K562 (cell line): ENCODE results near the gene TK1. TPM values are rescaled to one million over a fixed set of nuclear protein-coding genes. Genes with fewer than 3 reads are reported as not detected.

Source experiments
- ETV1 ChIP-seq: fragments of 450-650 bp; conservative IDR thresholded peaks from 2 replicates; pipeline ENCODE4 v1.6.1; 2016; ENCODE audit warnings: missing genetic modification characterization, control low read depth, low read depth, missing compliant biosample characterization
- GABPB1 ChIP-seq: sonication (generic); formaldehyde crosslinking; IDR thresholded peaks from 2 replicates; pipeline ENCODE4 v1.8.0; 2022; ENCODE audit warnings: mild to moderate bottlenecking, missing genetic modification reagents
- GATAD2B ChIP-seq: fragments of 450-650 bp; IDR thresholded peaks from 2 replicates; pipeline ENCODE4 v1.6.1; 2017; ENCODE audit warnings: mild to moderate bottlenecking, borderline replicate concordance
- ILF3 ChIP-seq: fragments of 450-650 bp; IDR thresholded peaks from 2 replicates; pipeline ENCODE4 v1.6.1; 2018; ENCODE audit warnings: antibody characterized with exemption, mild to moderate bottlenecking, moderate library complexity, borderline replicate concordance
- L3MBTL2 ChIP-seq: fragments of 450-650 bp; IDR thresholded peaks from 2 replicates; pipeline ENCODE4 v1.6.1; 2016; ENCODE audit warnings: mild to moderate bottlenecking, moderate library complexity
- MAZ ChIP-seq, 2 experiments: fragments of 450-650 bp in 1 of 2; sonication (generic) in 1 of 2; formaldehyde crosslinking; IDR thresholded peaks in 1 of 2; conservative IDR thresholded peaks in 1 of 2; 2 replicates each; pipeline versions ENCODE4 v1.4.0 to v1.5.0; 2020; ENCODE audit warnings: mild to moderate bottlenecking in 1 of 2, missing genetic modification reagents in 1 of 2
- POLR2A ChIP-seq: fragments of 450-650 bp; conservative IDR thresholded peaks from 2 replicates; pipeline ENCODE4 v1.6.1; 2016
- SNIP1 ChIP-seq: fragments of 450-650 bp; IDR thresholded peaks from 2 replicates; pipeline ENCODE4 v1.7.1; 2017; ENCODE audit warnings: low read depth, mild to moderate bottlenecking
- ZFX ChIP-seq: sonication (generic); formaldehyde crosslinking; IDR thresholded peaks from 2 replicates; pipeline ENCODE4 v1.8.0; 2022; ENCODE audit warnings: mild to moderate bottlenecking, missing genetic modification reagents, moderate library complexity
- ZNF41 ChIP-seq: fragments of 250-450 bp; sonication (Bioruptor Pico); conservative IDR thresholded peaks from 2 replicates; pipeline ENCODE4 v1.4.0; 2020; ENCODE audit warnings: mild to moderate bottlenecking
- polyA plus RNA-seq, 8 experiments: library from polyadenylated mRNA; depleted of rRNA in 4 of 8; stranded (reverse) in 5 of 8; unstranded in 3 of 8; fragments of >200 nt; fragmentation: Nextera tagmentation in 2 of 8; fragmentation: Illumina TruSeq in 1 of 8; extraction: Ambion mirVana in 2 of 8; extraction: Trizol in 1 of 8; gene quantifications; 2 replicates each; pipeline versions ENCODE4 v1.2.1 to v1.2.3, GENCODE V29; 2011 to 2014; ENCODE audit warnings: inconsistent platforms in 1 of 8, missing spikeins in 1 of 8
- total RNA-seq, 7 experiments: library from RNA; depleted of rRNA in 6 of 7; stranded (reverse); fragments of >200 nt in 6 of 7; fragmentation: Illumina TruSeq in 2 of 7; extraction: Trizol in 2 of 7; gene quantifications; 2 replicates each; pipeline versions ENCODE4 v1.2.1 to v1.2.3, GENCODE V29; 2011 to 2021; ENCODE audit warnings: low replicate concordance in 1 of 7
- TF ChIP-seq, protein P1 (sequence below): fragments of 250-450 bp; sonication (Bioruptor Pico); IDR thresholded peaks from 2 replicates; pipeline ENCODE4 v1.4.0; 2020
- TF ChIP-seq, protein P2 (sequence below): sonication (generic); formaldehyde crosslinking; IDR thresholded peaks from 2 replicates; pipeline ENCODE4 v1.9.0; 2022; ENCODE audit warnings: mild to moderate bottlenecking, missing genetic modification reagents
- TF ChIP-seq, protein P3 (sequence below): fragments of 450-650 bp; IDR thresholded peaks from 2 replicates; pipeline ENCODE4 v1.6.1; 2017; ENCODE audit warnings: antibody characterized with exemption, mild to moderate bottlenecking
- TF ChIP-seq, protein P4 (sequence below): sonication (generic); IDR thresholded peaks from 2 replicates; pipeline ENCODE4 v1.6.1; 2016

Gene TK1
- total and polyA plus RNA-seq, 9 of the 15 experiments (the other 6 are each of a cell fraction or from before 2014, with no cell fraction given): 8.4 to 280 (median 103) TPM

DNA sequence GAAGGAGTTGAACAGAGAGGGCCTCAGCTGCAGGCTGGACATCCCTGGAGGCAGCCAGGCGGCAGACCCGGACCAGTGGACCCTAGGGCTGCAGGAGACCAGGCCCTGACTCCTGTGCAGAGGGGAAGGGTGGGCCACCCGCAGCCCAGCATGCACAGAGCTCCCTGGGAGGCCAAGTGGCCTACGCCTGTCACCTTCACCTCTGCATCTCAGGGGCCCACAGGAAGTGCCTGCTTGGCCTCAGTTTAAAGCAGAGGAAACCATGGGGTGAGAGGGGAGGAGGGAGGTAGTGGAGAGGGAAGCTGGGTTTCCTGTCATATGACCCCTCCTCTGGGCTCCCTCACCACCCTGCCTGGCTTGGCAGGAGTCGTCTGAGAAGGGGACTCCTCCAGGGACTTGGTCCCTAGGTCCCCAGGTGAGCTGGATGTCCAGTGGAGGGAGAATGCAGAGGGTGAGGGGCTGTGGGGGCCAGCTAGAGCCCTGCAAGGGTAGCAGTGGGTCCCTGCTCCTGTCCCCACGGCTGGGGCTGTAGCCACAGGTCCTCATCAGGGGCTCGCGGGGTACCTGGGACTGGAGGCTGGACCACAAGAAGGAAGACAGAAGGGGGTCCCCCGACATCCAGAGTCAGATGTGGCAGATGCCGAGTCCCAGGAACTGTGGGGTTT, 56.3 kb downstream of the TK1 start, which contains the start of gene TMC8 (continued):
- TF ChIP-seq, protein P1, sequence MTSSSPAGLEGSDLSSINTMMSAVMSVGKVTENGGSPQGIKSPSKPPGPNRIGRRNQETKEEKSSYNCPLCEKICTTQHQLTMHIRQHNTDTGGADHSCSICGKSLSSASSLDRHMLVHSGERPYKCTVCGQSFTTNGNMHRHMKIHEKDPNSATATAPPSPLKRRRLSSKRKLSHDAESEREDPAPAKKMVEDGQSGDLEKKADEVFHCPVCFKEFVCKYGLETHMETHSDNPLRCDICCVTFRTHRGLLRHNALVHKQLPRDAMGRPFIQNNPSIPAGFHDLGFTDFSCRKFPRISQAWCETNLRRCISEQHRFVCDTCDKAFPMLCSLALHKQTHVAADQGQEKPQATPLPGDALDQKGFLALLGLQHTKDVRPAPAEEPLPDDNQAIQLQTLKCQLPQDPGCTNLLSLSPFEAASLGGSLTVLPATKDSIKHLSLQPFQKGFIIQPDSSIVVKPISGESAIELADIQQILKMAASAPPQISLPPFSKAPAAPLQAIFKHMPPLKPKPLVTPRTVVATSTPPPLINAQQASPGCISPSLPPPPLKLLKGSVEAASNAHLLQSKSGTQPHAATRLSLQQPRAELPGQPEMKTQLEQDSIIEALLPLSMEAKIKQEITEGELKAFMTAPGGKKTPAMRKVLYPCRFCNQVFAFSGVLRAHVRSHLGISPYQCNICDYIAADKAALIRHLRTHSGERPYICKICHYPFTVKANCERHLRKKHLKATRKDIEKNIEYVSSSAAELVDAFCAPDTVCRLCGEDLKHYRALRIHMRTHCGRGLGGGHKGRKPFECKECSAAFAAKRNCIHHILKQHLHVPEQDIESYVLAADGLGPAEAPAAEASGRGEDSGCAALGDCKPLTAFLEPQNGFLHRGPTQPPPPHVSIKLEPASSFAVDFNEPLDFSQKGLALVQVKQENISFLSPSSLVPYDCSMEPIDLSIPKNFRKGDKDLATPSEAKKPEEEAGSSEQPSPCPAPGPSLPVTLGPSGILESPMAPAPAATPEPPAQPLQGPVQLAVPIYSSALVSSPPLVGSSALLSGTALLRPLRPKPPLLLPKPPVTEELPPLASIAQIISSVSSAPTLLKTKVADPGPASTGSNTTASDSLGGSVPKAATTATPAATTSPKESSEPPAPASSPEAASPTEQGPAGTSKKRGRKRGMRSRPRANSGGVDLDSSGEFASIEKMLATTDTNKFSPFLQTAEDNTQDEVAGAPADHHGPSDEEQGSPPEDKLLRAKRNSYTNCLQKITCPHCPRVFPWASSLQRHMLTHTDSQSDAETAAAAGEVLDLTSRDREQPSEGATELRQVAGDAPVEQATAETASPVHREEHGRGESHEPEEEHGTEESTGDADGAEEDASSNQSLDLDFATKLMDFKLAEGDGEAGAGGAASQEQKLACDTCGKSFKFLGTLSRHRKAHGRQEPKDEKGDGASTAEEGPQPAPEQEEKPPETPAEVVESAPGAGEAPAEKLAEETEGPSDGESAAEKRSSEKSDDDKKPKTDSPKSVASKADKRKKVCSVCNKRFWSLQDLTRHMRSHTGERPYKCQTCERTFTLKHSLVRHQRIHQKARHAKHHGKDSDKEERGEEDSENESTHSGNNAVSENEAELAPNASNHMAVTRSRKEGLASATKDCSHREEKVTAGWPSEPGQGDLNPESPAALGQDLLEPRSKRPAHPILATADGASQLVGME (CRISPR knock-in tag): 0 out of 2 replicates have a peak, but pooled peaks have one; percentile 61
- 0 out of 2 replicates have a peak, but pooled peaks have one; percentile 29 for TF ChIP-seq POLR2A
- peak; percentile 60 for TF ChIP-seq ETV1 (tag)
- TF ChIP-seq L3MBTL2: peak; percentile 39; the same call in 1 of the 2 replicates
- TF ChIP-seq MAZ (CRISPR knock-in tag; conservative IDR thresholded peaks at IDR 0.05 in 1 of 2, IDR thresholded peaks at IDR 0.05 in 1 of 2): peak in 1 of 2 experiments; percentile 22; a peak in 2 of 4 replicates
- TF ChIP-seq ILF3: no peak
- 0 out of 2 replicates have a peak, but pooled peaks have one; percentile 42 for TF ChIP-seq GABPB1 (CRISPR knock-in tag)
- TF ChIP-seq SNIP1: no peak
- TF ChIP-seq, protein P2, sequence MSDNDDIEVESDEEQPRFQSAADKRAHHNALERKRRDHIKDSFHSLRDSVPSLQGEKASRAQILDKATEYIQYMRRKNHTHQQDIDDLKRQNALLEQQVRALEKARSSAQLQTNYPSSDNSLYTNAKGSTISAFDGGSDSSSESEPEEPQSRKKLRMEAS: peak; percentile 61; the same call in 1 of the 2 replicates
- peak; percentile 47; the same call in 1 of the 2 replicates for TF ChIP-seq ZFX
- 0 out of 2 replicates have a peak, but pooled peaks have one; percentile 63 for TF ChIP-seq GATAD2B
- TF ChIP-seq, protein P3, sequence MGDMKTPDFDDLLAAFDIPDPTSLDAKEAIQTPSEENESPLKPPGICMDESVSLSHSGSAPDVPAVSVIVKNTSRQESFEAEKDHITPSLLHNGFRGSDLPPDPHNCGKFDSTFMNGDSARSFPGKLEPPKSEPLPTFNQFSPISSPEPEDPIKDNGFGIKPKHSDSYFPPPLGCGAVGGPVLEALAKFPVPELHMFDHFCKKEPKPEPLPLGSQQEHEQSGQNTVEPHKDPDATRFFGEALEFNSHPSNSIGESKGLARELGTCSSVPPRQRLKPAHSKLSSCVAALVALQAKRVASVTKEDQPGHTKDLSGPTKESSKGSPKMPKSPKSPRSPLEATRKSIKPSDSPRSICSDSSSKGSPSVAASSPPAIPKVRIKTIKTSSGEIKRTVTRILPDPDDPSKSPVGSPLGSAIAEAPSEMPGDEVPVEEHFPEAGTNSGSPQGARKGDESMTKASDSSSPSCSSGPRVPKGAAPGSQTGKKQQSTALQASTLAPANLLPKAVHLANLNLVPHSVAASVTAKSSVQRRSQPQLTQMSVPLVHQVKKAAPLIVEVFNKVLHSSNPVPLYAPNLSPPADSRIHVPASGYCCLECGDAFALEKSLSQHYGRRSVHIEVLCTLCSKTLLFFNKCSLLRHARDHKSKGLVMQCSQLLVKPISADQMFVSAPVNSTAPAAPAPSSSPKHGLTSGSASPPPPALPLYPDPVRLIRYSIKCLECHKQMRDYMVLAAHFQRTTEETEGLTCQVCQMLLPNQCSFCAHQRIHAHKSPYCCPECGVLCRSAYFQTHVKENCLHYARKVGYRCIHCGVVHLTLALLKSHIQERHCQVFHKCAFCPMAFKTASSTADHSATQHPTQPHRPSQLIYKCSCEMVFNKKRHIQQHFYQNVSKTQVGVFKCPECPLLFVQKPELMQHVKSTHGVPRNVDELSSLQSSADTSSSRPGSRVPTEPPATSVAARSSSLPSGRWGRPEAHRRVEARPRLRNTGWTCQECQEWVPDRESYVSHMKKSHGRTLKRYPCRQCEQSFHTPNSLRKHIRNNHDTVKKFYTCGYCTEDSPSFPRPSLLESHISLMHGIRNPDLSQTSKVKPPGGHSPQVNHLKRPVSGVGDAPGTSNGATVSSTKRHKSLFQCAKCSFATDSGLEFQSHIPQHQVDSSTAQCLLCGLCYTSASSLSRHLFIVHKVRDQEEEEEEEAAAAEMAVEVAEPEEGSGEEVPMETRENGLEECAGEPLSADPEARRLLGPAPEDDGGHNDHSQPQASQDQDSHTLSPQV: peak; percentile 93
- no peak for TF ChIP-seq ZNF41 (CRISPR knock-in tag)
- TF ChIP-seq, protein P4, sequence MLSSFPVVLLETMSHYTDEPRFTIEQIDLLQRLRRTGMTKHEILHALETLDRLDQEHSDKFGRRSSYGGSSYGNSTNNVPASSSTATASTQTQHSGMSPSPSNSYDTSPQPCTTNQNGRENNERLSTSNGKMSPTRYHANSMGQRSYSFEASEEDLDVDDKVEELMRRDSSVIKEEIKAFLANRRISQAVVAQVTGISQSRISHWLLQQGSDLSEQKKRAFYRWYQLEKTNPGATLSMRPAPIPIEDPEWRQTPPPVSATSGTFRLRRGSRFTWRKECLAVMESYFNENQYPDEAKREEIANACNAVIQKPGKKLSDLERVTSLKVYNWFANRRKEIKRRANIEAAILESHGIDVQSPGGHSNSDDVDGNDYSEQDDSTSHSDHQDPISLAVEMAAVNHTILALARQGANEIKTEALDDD: peak; percentile 1; the same call in 1 of the 2 replicates
